NCI-H146 (cell line): Measurements from ENCODE around the gene DHX30.
A peak's percentile ranks its signal among the peaks of the same experiment; 100 is the strongest.

ENCODE experiments used
- DNase-seq: peaks from one replicate; lab custom pipeline; 2025; lab: John Stamatoyannopoulos, UW

DHX30 gene

GRCh38 chr3:47852604-47853602 is 50.0 kb downstream of the DHX30 start:
- DNase-seq = no peak

DNA sequence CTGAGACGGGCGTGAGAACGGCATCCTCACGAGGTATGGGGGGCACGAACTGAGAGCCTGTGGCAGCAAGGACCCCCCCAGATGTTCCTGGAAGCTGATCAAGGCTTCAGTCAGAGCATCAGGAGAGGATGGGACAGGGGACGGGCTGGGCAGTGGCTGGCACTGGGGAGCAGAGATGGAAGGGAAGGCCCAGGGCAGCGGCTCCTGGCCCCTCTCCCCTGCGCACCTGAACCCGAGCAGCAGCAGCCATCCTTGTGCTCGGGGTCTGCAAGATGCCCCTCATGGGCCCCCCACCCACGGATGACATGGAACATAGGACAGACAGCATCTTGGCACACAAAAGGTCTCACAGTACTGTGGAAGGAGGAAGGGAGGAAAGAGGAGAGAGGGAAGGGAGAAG is 51.3 kb downstream of the DHX30 start:
- DNase-seq = no peak

GRCh38 chr3:47854720-47855455 is 52.0 kb downstream of the DHX30 start:
- no peak for DNase-seq

GRCh38 chr3:47855461-47856383 is 52.8 kb downstream of the DHX30 start:
- DNase-seq = no peak

DNA sequence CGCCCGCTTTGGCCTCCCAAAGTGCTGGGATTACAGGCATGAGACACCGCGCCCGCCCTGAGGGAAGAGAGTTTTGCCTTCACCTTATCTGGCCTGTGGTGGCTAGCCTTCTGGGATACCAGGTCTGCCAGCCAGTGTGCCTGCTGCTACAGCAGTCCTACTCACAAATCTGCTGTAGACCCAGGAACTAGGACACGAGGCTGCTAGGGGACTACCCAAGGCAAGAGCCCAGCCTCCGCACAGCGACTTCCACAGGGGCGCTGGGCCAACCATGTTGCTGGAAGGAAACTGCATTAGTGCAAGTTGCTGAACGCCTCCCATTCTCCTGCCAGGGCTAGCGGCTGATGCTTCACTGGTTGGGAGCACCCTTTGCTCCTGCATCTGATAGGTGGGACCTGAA is 53.7 kb downstream of the DHX30 start:
- no peak for DNase-seq

GRCh38 chr3:47857151-47857550 is 54.2 kb downstream of the DHX30 start:
- DNase-seq = no peak

GRCh38 chr3:47859956-47860605 is 57.1 kb downstream of the DHX30 start:
- DNase-seq = no peak

GRCh38 chr3:47863391-47864128 is 60.6 kb downstream of the DHX30 start:
- no peak for DNase-seq

DNA sequence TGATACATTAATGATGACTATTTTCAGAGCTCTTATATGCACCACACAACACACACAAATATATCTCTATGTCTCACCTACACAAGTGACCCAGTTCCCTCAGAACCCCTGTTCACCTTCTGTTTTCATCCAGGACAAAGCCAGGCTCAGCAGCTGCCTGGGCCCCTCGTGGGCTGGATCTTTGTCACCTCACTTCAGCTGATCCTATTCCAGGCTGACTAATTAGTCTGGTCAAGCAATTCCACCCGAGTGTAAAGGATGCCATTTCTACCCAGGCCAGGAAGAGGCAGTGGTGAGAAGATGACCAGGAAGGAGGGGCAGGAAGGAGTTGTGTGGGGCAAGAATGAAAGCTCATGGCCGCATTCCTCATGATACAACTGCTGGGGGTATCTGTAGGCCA is 62.3 kb downstream of the DHX30 start:
- peak; percentile 6 for DNase-seq

GRCh38 chr3:47867451-47868044 is 64.6 kb downstream of the DHX30 start:
- DNase-seq = no peak

- DNase-seq = no peak
Observed at GRCh38 chr3:47868306-47868705, 65.4 kb downstream of the DHX30 start.

GRCh38 chr3:47870156-47870555 is 67.2 kb downstream of the DHX30 start:
- DNase-seq = no peak

GRCh38 chr3:47870702-47871260 is 67.8 kb downstream of the DHX30 start:
- no peak for DNase-seq

GRCh38 chr3:47871389-47871788 is 68.5 kb downstream of the DHX30 start:
- DNase-seq = no peak

GRCh38 chr3:47872916-47873315 is 70.0 kb downstream of the DHX30 start:
- DNase-seq = no peak

DNA sequence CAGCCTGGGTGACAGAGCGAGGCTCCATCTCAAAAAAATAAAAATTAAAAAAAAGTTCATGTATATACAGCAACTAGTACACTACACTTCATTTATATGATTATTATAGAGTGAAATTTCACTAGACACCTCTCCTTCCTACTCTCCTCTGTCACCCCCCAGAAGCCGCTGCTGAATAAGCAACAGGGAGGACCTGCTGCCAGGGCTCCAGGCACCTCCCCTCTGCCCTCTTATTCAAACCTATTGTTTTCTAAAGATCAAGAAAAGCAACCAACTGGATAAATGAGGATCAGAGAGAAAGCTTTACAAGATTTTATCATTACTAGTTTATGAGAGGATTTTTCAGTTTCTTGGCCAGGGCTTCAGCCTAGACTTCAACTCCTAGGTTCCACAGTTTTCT is 71.5 kb downstream of the DHX30 start:
- no peak for DNase-seq

DNA sequence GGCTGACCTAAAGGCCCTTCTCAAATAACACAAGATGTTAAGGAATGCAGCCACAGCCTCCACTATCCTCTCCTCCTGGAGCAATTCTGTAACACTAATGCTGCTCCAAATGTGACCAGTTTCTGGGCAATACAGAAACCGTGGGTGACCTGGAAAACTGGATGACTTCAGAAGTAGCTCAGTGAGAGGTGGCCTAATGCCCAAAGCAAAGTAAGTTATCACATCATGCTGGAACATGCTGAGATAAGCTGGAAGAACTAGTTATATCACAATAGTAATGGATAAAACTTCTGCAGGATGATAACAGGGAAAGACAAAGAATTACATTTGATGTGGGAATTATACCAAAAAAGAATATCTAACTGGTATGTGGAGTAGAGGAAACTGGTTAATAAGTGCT is 72.0 kb downstream of the DHX30 start:
- no peak for DNase-seq

DNA sequence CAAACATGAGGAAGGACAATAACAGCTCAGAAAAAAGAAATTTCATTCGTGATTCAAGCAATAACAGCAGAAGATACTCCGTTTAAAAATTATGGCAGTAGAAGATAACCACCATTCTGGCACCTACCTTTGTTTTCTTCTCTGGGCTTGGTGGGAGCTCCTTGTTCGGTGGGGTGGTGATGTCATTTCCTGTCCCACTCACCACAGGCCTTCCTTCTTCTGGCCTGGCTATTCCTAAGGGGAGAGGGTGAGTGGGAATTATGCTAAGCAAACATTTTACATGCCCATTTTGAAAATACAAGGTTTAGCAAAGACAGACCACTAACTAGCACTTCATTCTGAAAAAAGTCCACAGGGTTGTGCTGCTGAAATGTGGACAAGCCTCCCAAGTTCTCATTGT is 74.4 kb downstream of the DHX30 start:
- no peak for DNase-seq

DNA sequence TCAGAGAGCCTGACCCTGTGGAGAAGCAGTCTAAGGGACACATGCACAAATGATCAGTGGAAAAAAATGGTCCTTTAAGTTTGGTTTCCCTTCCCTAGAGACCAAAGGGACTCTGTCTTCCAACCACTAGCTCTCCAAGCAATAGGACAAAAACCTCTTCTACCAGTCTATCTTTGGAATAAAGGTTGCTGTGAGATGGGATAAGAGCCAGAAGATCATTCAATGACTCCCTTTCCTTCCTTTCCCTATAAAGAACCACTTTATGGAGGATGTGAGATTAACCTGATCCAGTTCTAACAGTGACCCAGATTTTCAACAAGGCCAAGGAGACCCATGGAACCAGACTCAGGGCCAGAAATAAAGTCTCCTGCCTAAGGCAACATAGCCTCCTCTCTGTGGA is 74.8 kb downstream of the DHX30 start:
- no peak for DNase-seq

- DNase-seq = no peak
Observed at GRCh38 chr3:47882338-47882737, 79.4 kb downstream of the DHX30 start.
